ENCODE measurements around the gene ABHD16A.

- TF ChIP-seq TARDBP (IDR thresholded peaks at IDR 0.05) = no peak
- no peak for TF ChIP-seq FOXM1 (IDR thresholded peaks at IDR 0.05; ENCODE audit: borderline replicate concordance)
- no peak for TF ChIP-seq FOXK2 (IDR thresholded peaks at IDR 0.05)
- TF ChIP-seq SP1 (IDR thresholded peaks at IDR 0.05) = no peak
- no peak for TF ChIP-seq LEF1 (IDR thresholded peaks at IDR 0.05; ENCODE audit: borderline replicate concordance)
- no peak for TF ChIP-seq BHLHE40 (IDR thresholded peaks at IDR 0.05; ENCODE audit: borderline replicate concordance)
These were observed 3.5 kb upstream of the ABHD16A start, which contains the start of gene LY6G6F for GRCh38 chr6:31706599-31706998.

Measured in HEK293T (cell line).